Epithelial cell of proximal tubule (primary cell): Measurements from ENCODE around the gene KCNK17. TPM values are rescaled to one million over a fixed set of nuclear protein-coding genes. Genes with fewer than 3 reads are reported as not detected.

ENCODE experiments used
- DNase-seq: peaks from one replicate; pipeline ENCODE4 v3.0.0-alpha.2; 2011; ENCODE audit warnings: low read depth
- H3K4me3 ChIP-seq: 2 replicates; pipeline ENCODE4 v1.5.1; 2011; ENCODE audit warnings: low read depth, mild to moderate bottlenecking, low read length
- total RNA-seq: library from RNA; depleted of rRNA; stranded (reverse); fragments of >200 nt; gene quantifications from 2 replicates; pipeline ENCODE4 v1.2.3, GENCODE V29; 2015
- TF ChIP-seq, protein P1 (sequence below): conservative IDR thresholded peaks from 2 replicates; pipeline ENCODE4 v1.5.1; 2012; ENCODE audit warnings: low read depth, mild to moderate bottlenecking, low read length

The KCNK17 gene
- total RNA-seq, 1 donor from 2014 or later = not detected

DNA sequence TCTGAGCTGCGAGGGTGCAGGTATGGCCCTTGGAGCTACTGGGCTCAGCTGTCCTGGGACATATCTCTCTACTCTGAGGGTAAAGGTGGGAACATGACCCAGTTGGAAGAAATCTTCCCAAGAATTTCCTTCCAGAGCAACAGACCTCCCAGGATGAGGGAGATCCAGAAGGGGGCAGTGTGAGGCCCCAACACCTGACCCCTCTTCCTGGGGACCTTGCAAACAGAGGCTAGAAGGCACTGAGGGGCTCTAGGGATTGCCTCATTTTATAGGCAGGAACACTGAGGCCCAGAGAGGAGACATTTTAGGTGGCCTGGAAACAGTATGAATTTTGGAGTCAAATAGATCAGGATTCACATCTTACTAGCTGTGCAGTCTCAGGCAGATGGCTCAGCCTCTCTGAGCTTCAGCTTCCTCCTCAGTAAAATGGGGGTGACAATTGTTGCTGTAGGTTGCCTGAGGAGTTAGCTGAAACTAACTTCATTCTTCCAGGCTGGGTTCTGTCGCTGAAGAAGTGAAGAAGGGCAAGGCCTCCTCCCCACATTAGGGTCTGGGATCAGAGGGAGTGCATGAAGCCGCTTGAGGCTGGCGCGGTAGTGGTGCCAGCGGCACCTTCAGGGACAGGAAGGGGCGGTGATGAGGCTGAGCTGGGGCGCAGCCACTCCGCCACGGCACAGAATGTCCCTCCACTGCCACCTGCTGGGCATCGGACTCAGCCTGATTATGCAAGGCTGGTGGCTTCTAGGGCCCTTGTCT, 11.4 kb downstream of the KCNK17 start:
- TF ChIP-seq, protein P1, sequence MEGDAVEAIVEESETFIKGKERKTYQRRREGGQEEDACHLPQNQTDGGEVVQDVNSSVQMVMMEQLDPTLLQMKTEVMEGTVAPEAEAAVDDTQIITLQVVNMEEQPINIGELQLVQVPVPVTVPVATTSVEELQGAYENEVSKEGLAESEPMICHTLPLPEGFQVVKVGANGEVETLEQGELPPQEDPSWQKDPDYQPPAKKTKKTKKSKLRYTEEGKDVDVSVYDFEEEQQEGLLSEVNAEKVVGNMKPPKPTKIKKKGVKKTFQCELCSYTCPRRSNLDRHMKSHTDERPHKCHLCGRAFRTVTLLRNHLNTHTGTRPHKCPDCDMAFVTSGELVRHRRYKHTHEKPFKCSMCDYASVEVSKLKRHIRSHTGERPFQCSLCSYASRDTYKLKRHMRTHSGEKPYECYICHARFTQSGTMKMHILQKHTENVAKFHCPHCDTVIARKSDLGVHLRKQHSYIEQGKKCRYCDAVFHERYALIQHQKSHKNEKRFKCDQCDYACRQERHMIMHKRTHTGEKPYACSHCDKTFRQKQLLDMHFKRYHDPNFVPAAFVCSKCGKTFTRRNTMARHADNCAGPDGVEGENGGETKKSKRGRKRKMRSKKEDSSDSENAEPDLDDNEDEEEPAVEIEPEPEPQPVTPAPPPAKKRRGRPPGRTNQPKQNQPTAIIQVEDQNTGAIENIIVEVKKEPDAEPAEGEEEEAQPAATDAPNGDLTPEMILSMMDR = peak; percentile 92
- DNase-seq = no peak

DNA sequence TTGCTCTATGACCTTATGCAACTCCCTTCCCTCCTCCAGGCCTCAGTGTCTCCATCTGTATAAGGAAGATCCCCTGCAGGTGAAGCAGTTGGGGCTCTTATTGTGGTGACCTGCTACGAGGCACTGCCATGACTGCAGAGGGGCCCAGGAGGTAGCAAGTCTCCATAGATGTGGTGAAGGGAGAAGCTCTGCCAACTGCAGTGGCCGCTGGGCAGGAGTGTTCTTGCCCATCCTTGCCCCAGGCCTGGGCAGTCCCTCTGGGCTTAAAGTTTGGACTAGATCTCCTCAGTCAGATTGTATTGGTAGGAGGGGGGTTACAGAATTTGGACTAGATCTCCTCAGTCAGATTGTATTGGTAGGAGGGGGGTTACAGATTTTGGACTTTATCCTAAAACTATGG, 12.2 kb downstream of the KCNK17 start:
- DNase-seq = no peak
- TF ChIP-seq, protein P1 = no peak

More for the DNA sequence above, 11.4 kb downstream of the KCNK17 start:
- peak overlapping the region; percentile 13 for H3K4me3 ChIP-seq

DNA sequence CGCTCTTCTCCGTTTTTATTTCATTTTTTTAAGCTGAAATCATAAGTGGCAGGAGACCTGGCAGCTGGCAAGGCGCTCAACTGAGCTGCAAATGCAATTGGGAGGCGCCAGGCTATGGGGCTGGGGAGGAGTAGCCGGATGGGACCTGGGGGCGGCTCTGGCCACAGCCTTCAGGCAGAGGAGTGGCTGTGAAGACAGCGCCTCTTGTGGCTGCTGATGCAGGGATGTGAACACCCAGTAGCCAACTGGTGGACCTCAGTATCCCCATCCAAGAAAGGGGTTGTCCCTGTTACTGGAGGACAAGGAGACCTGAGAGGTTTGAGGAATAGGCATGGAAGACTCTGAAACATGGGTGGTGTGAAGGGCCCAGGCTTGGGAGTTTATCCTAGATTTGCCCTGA, 12.6 kb downstream of the KCNK17 start:
- no peak for DNase-seq
- no peak overlapping the region for H3K4me3 ChIP-seq
- TF ChIP-seq, protein P1 = peak; percentile 38

More for the DNA sequence above, 12.2 kb downstream of the KCNK17 start:
- H3K4me3 ChIP-seq = no peak overlapping the region

DNA sequence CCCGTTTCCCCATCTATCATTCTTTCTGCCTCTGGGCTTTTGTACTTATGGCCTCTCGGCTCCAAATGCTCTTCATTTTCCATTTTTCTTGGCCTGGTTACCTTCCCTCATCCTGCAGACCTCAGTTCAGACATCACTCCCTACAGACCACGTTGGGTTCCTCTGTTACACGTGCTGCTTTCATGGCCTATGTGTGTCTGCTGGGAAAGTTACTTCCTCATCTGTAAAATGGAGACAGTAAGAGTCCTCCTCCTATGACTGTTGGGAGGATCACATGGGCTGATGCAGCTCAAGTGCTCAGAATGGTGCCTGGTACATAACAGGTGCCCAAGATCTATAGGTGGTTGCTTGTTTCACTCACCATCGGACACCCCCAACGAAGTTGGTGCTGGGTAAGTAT, 13.5 kb downstream of the KCNK17 start:
- TF ChIP-seq, protein P1 = no peak
- no peak overlapping the region for H3K4me3 ChIP-seq
- no peak for DNase-seq

DNA sequence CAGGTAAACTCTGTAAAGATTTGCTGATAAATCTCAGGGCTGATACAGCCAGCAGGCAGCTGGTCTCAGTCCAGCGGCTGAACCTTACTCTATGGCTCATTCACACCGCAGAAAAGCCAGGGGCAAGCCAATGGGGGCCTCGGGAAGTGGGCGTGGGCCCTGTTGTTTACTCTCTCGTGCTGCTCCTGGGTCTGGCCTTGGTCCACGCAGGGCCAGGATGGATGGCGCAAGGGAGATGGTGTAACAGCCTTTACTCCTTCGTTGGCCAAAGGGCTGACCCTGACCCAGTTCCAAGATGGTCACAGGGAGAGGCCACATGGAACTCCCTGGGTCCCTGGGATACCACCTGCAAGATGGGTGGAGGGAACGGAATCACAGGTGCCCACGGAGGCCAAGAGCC, 16.2 kb downstream of the KCNK17 start:
- TF ChIP-seq, protein P1 = no peak
- no peak overlapping the region for H3K4me3 ChIP-seq
- no peak for DNase-seq

DNA sequence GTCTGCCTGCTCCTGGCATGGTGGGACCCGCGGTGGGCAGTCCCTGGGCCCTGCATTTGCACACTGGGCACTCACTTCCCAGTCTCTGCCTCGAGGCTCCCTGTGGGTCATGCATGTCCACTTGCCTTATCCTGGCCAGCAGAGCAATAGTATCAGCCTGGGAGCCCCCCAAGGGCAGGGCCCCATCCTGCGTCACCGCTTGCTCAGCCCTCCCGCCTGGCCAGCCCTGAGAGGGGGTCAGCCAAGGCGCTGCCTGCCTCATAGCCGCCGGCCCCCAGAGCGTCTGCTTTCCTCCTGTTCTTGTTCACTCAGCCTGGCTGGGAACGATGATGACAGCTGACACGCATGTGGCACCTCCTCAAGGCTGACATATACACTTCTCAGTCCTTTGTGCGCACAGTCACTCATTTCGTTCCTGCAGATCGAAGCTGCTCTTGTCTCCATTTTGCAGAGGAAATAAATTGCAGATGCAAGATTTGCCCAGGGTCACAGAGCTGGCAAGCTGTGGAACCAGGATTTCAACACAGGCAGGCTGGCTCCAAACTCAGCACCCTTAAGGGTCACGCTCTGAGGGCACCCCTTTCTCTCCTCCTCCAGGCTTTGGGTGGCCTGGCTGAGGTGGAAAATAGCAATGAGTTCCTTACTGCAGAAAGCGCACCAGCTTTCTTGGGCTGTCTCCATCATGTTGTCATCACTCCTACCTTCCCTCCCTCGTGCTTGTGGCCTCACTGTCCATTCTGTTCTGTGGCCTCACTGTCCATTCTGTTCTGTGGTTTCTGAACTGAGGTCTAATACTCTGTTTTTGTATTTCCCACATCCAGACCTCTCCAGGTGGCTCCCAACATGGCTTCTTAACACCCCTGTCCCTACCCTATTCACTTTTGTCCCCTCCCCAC, 17.2 kb downstream of the KCNK17 start:
- TF ChIP-seq, protein P1 = no peak
- no peak for DNase-seq
- no peak overlapping the region for H3K4me3 ChIP-seq
